ENCODE results near the gene SLC9A5.

Gene SLC9A5

DNA sequence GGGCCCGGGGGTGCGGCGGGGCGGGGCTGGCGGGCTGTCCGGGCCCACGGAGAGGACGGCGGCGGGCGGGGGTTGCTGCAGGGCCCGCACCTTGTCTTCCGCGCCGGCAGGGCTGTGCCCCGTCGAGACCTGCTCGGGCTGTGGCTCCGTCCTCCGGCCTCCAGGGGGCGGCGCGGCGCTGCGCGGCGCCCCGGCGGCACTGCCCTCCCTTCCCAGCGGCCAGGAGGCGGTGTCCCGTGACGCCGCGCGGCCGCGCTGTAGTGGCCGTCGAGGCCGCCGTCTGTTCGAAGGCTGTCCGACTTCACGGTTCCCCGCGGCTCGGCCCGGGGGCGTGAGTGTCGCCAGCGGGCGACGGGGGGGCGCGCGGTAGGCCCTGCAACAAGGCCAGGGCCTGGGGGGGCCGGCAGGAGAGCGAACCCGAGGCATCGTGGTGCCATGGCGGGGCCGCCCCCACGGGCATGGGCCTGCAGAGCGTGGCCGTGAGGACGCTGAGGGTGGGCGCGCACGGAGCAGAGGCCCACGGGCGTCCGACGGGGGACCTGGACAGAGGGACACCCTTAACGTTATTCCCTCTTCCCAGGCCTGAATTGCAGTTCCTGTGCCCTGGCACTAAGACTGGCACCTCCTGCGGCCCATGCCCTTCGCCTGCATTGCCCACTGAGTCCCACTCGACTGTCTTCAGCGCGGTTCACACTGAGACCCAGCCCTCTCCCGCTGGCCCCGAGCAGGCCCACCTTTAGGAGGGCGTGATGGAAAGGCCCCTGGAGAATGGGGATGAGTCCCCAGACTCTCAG lies 30.7 kb downstream of the SLC9A5 start, which contains the start of gene PLEKHG4:
Gene PLEKHG4 (plus strand): TSS at position 237 of the 794 bp plus-strand sequence. CDS start 513 bp downstream, at position 750.
- peak; percentile 40 for DNase-seq (ENCODE audit: extremely low read depth, low read depth)

DNA sequence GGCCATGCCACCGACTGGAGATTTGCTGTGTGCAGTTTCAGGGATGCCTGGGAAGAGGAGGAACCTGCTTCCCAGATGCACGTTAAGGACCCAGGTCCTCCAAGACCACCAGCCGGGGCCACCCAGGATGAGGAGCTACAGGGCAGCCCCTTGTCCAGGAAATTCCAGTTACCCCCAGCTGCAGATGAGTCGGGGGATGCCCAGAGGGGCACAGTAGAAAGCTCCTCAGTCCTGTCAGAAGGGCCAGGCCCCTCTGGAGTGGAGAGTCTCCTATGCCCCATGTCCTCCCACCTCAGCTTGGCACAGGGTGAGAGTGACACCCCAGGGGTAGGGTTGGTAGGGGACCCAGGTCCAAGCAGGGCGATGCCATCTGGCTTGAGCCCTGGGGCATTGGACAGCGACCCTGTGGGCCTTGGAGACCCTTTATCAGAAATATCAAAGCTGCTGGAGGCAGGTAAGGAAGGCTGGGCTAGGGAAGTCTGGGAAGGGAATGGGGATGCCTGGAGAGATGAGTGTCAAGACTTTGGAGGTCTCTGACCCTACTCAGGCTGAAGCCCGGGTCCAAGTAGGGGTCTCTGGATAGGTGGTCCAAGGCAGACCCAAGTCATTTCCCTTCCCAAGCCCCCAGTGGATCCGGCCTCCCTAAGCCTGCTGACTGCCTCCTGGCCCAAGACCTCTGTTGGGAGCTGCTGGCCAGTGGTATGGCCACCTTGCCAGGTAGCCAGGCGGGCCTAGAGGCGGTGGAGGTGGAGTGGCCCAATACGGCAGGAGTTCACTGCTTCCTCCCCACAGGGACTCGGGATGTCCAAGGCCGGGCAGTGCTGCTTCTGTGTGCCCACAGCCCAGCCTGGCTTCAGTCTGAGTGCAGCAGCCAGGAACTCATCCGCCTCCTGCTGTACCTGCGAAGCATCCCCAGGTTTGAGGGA lies 31.6 kb downstream of the SLC9A5 start:
- TF ChIP-seq, protein P1, sequence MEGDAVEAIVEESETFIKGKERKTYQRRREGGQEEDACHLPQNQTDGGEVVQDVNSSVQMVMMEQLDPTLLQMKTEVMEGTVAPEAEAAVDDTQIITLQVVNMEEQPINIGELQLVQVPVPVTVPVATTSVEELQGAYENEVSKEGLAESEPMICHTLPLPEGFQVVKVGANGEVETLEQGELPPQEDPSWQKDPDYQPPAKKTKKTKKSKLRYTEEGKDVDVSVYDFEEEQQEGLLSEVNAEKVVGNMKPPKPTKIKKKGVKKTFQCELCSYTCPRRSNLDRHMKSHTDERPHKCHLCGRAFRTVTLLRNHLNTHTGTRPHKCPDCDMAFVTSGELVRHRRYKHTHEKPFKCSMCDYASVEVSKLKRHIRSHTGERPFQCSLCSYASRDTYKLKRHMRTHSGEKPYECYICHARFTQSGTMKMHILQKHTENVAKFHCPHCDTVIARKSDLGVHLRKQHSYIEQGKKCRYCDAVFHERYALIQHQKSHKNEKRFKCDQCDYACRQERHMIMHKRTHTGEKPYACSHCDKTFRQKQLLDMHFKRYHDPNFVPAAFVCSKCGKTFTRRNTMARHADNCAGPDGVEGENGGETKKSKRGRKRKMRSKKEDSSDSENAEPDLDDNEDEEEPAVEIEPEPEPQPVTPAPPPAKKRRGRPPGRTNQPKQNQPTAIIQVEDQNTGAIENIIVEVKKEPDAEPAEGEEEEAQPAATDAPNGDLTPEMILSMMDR (IDR thresholded peaks at IDR 0.05; ENCODE audit: low read depth, low read length): no peak

More for the DNA sequence above, 30.7 kb downstream of the SLC9A5 start, which contains the start of gene PLEKHG4:
- TF ChIP-seq, protein P1 (IDR thresholded peaks at IDR 0.05; ENCODE audit: low read depth, low read length): peak; percentile 37

DNA sequence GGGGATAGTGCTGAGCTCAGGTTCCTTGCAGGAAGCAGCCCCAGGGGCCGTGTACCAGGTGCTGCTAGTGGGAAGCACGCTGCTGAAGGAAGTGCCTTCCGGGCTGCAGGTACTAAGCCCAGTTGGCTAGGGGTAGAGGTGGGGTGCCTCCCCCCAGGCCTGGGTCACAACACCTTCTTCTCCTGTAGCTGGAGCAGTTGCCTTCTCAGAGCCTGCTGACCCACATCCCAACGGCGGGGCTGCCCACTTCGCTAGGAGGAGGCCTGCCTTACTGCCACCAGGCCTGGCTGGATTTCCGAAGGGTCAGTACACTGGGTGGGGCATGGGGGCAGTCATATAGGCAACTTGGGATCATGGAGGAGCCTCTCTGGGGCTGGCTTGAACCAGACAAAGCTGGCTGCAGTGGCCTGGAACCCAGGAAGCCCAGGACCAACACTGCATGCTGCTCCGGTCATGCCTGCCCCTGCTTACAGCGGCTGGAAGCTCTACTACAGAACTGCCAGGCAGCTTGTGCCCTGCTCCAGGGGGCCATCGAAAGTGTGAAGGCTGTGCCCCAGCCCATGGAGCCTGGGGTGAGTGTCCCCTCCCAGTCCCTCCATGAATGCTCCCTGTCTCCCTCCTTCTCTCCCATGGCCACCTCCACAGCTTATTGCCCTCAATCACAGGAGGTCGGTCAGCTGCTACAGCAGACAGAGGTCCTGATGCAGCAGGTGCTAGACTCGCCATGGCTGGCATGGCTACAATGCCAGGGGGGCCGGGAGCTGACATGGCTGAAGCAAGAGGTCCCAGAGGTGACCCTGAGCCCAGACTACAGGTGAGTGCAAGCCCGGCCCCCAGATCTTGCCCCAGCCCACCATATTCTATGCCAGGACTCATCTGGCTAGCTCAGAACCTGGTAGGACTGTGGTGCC lies 33.0 kb downstream of the SLC9A5 start:
- TF ChIP-seq, protein P1 (IDR thresholded peaks at IDR 0.05; ENCODE audit: low read depth, low read length): no peak
- DNase-seq (ENCODE audit: extremely low read depth, low read depth): no peak

More for the DNA sequence above, 31.6 kb downstream of the SLC9A5 start:
- no peak for DNase-seq (ENCODE audit: extremely low read depth, low read depth)

DNA sequence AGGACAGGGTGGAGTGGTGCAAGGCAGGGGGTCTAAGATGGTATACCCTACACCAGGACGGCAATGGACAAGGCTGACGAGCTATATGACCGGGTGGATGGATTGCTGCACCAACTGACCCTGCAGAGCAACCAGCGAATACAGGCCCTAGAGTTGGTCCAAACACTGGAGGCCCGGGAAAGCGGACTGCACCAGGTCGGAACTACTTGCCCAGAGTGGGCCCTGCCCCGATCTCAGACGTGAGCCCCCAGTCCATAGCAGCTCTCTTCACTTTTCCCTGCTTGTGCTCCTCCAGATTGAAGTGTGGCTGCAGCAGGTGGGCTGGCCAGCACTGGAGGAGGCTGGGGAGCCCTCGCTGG lies 33.6 kb downstream of the SLC9A5 start:
- TF ChIP-seq, protein P1 (IDR thresholded peaks at IDR 0.05; ENCODE audit: low read depth, low read length): no peak
- no peak for DNase-seq (ENCODE audit: extremely low read depth, low read depth)

DNA sequence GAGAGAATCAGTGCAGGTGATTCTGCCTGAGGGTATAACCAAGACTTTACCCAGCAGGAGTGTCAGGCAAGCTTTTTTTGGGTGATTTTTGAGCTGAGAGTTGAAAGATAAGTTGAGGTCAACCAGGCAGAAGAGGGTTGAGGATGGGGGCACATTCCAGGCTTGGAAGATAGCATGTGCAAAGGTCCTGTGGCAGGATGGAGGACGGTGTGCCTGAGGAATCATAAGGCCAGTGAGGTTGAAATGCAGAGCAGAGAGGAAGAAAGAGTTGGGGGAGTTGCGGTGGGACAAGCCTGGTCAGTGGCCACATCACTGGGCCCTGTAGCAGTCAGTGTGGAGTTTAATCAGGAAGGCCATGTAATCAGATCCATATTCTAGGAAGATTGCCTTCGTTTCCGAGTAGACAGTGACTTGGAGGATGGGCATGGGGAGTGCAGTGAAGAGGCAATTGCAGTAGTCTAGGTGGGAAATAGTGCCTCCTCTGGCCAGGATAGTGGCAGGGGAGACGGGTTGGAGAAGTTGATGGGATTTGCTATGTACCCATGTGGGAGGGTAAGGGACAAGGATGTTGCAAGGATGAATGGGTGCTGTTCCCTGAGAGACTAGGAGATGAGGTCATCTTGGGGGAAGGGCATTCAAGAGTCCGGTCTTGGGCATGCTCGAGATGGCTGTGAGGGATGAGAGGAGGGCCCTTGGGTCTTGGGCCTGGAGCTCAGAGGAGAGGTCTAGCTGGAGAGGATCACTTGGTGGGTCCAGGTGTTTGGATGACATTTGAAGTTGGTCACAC lies 34.5 kb downstream of the SLC9A5 start:
- TF ChIP-seq, protein P1 (IDR thresholded peaks at IDR 0.05; ENCODE audit: low read depth, low read length): no peak
- DNase-seq (ENCODE audit: extremely low read depth, low read depth): no peak

DNA sequence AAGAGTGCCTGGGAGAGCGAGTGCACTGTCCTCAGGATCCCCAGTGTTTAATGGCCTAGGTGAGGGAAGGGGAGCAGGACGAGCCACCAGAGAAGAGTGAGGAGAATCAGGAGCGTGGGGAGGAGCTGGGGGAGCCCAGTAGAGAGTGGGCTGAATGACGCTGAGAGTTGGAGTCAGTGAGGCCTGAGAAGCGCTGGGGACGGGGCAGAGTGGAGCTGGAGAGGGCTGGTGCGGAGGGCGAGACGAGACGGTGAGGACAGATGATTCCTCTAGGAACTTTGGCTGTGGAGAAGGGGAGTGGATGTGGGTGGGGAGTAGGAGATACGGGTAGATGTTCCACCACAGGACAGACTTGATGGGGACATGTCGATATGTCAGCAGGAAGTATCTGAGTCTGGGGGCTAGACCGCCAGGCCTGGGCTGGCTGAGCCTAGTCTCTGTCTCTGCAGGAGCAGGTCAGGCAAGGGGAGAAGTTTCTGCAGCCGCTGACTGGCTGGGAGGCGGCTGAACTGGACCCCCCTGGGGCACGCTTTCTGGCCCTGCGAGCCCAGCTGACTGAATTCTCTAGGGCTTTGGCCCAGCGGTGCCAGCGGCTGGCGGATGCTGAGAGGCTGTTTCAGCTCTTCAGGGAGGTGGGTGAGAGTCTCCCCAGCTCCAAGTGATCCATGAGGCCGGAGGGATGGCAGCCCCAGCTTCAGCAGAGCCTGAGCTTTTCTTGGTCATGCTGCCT lies 35.2 kb downstream of the SLC9A5 start:
- TF ChIP-seq, protein P1 (IDR thresholded peaks at IDR 0.05; ENCODE audit: low read depth, low read length): no peak
- no peak for DNase-seq (ENCODE audit: extremely low read depth, low read depth)
